Dermis microvascular lymphatic vessel endothelial cell (primary cell): Measurements from ENCODE around the gene ATP2B2. TPM values are rescaled to one million over a fixed set of nuclear protein-coding genes. Genes with fewer than 3 reads are reported as not detected.
"Not testable (repeated sequence)": the region's sequence is repeated elsewhere in the genome, so short reads cannot be mapped to it uniquely, and the experiment has no call there.

ENCODE experiments used
- DNase-seq, 2 donors: peaks; one replicate each; pipeline versions ENCODE4 v3.0.0 to v3.0.0-alpha.2; 2010; ENCODE audit warnings: low read depth in 2 of 2
- total RNA-seq: library from RNA; depleted of rRNA; stranded (reverse); fragments of >200 nt; gene quantifications from 2 replicates; pipeline ENCODE4 v1.2.1, GENCODE V29; 2014

Gene ATP2B2
- total RNA-seq, 1 donor from 2014 or later = not detected

GRCh38 chr3:10384541-10385360, 120.6 kb downstream of the ATP2B2 start:
- DNase-seq = no peak

DNA sequence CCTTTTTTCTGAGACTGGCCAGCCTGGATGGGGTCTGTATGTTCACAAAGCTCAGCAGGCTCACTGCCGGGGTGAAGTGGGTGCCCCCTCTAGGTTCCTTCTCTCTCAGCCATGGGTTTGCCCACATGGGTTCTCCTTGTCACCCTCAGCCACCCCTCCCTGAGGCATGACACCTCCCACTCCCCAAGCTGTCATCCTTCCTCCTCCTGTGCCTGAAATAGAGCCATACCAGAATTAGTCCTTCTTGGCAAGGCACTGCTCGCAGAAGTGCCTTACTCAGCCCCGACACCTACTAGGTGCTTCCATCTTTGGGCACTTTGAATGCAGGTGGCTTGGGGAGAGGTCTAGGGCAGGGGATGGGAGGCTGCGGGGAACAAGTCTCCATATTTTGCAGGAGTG, 121.5 kb downstream of the ATP2B2 start:
- no peak for DNase-seq

DNA sequence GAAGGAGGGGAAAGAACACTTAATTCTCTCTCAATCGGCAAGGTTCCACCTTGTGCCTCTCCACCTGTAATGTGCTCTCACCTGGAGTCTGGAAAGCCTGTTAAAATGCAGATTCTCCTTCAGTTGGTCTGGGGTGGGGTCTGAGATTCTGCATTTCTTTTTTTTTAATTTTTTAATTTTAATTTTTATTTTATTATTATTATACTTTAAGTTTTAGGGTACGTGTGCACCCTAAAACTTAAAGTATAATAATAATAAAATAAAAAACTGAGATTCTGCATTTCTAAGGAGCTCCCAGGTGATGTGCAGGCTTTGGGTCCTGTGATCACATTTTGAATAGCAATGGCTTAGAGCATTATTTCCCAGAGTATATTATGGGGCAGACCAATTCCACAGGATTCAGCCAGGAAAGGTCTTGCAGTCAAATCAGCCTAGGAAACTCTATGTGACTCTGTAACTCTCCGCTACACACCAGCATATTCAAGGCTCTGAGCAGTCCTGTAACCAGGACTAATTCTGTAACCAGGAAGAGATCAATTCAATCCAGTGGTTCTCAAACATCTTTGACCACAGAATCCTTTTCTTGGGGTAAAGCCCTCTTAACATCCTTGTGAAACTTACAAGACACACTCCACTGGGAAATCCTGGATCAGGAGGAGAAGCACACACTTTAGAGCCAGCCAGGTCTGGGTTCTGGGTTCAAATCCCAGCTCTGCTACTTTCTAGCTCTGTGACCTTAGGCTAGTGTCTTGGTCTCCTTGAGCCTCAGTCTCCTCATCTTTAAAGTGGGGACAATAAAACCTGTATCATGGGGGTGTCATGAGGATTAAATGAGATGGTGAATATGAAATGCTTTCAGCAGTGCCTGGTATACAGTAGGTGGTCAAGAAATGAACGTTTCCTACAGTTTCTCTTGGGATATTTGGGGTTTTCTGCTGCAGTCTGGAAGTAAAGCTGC, 122.2 kb downstream of the ATP2B2 start:
- no peak for DNase-seq

GRCh38 chr3:10382445-10382844, 122.9 kb downstream of the ATP2B2 start:
- DNase-seq = not testable (repeated sequence)

DNA sequence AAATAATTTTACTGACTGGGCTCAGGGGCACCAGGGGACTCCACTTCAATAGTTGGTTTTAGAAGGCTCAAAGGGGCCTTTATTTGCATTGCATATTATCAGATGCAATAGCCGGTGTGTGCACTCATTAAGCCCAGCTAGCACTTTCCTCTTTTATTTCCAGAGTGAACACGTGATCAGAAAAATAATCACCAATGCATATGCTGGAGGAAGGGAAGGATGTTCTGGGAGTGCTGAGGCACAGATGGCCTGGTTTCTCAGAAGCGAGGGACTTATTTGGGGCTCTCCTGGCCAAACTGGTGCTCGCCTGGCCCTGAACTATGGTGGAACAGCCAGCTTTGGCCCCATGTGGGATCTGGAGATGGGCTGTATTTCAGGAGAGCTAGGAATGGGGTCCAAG, 124.0 kb downstream of the ATP2B2 start:
- no peak for DNase-seq

GRCh38 chr3:10380906-10381305, 124.5 kb downstream of the ATP2B2 start:
- DNase-seq = no peak

DNA sequence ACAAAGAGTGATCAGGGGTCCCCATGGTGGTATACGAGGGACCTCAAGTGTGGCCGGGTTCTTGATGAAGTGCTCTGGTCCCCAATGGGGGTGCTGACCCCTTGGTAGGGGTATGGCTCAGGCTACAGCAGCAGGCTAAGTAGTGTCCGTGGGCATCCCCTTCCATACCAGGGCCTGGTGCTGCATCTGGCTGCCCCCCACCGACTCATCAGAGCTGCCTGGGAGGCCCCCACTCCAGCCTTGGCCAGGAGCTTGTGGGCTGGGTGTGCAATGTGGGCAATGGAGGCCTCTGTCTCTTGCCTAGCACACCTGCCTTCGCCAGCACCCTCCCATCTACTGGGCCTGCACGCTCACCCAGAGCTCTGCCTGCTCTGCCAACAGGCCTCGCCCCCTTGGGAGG, 125.4 kb downstream of the ATP2B2 start:
- DNase-seq = no peak

DNA sequence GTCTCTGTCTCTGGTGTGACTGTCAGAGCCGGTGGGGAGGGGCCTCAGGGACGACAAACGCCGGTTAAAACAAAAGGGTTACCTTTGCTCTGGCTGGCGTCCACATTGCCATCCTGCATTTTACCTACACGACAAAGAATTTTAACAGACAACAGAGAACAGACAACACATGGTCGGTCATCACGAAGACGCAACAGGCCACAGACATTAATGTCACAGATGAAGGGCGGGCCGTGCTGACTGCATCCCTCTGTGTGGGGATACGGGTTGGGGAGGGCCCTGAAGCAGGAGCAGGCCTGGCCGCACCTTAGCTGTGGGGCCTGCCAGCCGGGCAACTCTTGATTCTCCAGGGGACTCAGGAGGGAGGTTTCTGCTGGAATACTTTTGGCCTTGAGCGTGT, 126.2 kb downstream of the ATP2B2 start:
- DNase-seq = no peak

- no peak for DNase-seq
These were observed 126.6 kb downstream of the ATP2B2 start for GRCh38 chr3:10378742-10379141.

DNA sequence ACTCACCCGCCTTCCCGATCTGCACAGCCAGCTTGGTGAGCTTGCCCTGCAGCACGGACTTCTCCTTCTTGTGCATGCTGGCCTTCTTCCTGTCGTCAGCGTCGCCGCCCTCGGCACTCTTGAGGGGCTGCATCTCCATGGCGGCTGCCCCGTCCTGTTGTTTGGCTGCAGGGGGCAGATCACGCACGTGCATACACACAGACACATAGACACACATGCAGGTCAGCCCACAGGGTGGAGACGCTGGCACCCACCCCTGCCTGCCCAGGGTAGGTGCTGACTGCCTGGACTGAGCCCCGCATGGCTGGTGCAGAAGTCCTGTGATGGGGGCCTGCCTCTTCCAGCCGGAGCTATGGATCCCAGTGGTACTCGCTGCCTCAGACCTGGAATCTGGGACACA, 127.1 kb downstream of the ATP2B2 start:
- no peak for DNase-seq

DNA sequence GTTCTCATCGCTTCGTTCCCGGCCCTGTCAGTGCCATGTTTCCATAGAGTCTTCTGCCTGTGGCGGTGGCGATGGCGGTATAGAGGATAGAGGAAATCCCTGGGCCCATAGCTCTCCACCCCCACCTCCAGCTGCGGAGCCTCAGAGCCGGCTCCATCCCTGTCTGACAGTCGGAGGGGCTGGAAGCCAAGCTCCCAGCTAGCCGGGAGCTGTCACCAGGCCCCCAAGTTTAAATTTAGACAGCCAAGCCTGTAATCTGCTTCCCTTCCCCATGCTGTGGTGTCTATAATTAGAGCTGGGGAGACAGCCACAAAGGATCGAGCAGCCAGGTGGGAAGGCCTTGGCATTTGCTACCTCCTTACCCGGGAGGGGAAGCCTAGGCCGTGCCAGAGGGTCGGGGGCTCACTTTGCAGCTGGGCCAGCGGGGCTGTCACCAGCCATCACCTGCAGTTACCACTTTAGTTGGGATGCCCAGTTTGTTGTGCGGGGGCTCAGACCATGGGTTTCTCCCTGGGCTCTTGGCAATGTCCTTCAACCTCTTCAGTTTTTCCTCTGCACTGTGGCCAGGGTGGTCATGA, 128.1 kb downstream of the ATP2B2 start:
- no peak for DNase-seq

GRCh38 chr3:10376353-10376752, 129.0 kb downstream of the ATP2B2 start:
- DNase-seq = no peak

- DNase-seq = no peak
These were observed 129.9 kb downstream of the ATP2B2 start for GRCh38 chr3:10375296-10376053.

- DNase-seq = no peak
These were observed 131.1 kb downstream of the ATP2B2 start for GRCh38 chr3:10374311-10374710.

DNA sequence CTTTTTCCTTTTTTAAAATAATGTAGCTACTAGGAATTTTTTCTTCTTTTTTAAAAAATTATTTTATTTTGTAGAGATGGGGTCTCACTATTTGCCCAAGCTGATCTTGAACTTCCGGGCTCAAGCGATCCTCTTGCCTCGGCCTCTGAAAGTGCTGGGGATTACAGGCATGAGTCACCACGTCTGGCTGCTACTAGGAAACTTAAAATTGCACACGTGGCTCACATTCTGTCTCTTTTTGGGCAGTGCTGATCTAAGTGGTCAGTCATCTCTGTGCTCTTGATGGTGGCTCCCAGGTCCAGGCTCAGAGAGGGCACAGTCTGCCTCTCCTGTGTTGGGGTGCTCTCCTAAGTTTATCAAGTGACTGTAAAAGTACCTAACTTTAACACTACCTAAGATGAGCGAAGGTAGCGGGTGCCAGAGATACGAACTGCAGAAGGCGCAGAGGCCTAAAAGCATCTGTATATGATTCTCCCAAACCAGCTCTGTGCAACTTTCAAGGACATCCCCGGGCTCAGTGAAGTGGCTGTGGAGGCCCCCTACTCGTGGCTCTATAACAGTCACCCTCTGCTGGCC, 131.6 kb downstream of the ATP2B2 start:
- no peak for DNase-seq

GRCh38 chr3:10371789-10372188, 133.6 kb downstream of the ATP2B2 start:
- no peak for DNase-seq

DNA sequence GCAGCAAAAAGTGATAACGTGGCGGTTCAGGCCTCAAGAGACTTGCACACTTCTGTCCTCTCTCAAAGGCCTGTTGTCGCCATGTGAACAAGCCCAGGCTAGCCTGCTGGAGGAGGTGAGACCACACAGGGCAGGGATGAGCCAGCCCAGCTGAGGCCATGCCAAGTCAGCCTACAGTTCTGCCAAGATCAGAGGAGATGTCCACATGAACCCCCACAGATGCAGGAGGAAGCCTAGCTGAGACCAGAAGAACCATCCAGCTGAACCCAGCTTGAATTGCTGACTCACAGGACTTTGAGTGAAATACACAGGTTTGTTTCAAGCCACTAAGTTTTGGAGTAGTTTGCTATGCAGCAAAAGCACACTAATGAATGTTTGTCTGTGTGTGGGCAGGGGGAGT, 134.2 kb downstream of the ATP2B2 start:
- no peak for DNase-seq

GRCh38 chr3:10370429-10370828, 135.0 kb downstream of the ATP2B2 start:
- DNase-seq = no peak

DNA sequence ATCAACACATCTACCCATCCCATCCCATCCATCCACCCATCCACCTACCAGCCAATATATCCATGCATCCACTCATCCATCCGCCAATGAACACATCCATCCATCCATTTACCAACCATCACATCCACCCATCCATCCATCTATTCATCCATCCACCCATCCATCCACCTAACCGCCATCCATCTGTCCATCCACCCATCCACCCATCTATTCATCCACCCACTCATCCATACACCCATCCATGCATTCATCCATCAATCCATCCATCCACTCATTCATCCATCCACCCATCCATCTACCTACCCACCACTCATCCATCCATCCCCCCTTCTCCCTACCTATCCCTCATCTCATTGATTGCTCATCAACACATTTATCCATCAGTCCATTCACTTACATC, 136.9 kb downstream of the ATP2B2 start:
- DNase-seq = no peak

- no peak for DNase-seq
These were observed 137.9 kb downstream of the ATP2B2 start for GRCh38 chr3:10367506-10367905.

- DNase-seq = peak in 1 of 2 donors; percentile 71
These were observed 138.7 kb downstream of the ATP2B2 start for GRCh38 chr3:10366651-10367101.
